ENCODE data around the gene RXFP1.

DNA sequence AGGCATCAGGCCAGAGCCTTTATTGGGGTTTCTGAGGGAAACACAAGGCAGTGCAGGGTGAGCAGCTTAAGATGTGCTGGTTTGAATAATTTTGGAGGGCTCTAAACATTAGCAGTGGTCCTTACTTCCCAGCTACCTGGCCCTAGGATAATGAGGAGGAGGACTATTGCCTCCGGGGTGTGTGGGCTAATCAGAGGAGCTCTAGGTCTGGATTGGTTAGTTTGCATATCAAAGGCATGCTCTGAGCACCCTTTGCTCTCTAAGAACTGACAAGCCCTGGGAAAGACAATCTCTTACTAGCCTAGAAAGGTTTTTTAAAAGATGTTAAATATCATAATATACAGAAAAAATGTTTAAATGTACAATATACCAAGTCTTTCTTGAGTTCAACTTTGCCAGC, 58.4 kb downstream of the RXFP1 start:
- TF ChIP-seq, protein P1, sequence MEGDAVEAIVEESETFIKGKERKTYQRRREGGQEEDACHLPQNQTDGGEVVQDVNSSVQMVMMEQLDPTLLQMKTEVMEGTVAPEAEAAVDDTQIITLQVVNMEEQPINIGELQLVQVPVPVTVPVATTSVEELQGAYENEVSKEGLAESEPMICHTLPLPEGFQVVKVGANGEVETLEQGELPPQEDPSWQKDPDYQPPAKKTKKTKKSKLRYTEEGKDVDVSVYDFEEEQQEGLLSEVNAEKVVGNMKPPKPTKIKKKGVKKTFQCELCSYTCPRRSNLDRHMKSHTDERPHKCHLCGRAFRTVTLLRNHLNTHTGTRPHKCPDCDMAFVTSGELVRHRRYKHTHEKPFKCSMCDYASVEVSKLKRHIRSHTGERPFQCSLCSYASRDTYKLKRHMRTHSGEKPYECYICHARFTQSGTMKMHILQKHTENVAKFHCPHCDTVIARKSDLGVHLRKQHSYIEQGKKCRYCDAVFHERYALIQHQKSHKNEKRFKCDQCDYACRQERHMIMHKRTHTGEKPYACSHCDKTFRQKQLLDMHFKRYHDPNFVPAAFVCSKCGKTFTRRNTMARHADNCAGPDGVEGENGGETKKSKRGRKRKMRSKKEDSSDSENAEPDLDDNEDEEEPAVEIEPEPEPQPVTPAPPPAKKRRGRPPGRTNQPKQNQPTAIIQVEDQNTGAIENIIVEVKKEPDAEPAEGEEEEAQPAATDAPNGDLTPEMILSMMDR (conservative IDR thresholded peaks at IDR 0.05; ENCODE audit: low read length), result no peak
- TF ChIP-seq EZH2phosphoT487 (IDR thresholded peaks at IDR 0.05; ENCODE audit: borderline replicate concordance), result no peak

Measured in Loucy (cell line).